Large intestine (tissue), 12 donors: ENCODE measurements around the gene LIN52. TPM values are rescaled to one million over a fixed set of nuclear protein-coding genes. Genes with fewer than 3 reads are reported as not detected.

ENCODE experiments used
- DNase-seq, 2 donors: peaks; one replicate each; pipeline versions ENCODE4 v3.0.0 to v3.0.0-alpha.2; 2013
- H3K27ac ChIP-seq: one replicate; pipeline ENCODE4 v1.5.1; 2013; ENCODE audit warnings: low read length
- H3K27me3 ChIP-seq: 2 replicates; pipeline ENCODE4 v1.6.1; 2013; ENCODE audit warnings: low read length; ENCODE audit not compliant: control insufficient read depth, insufficient read depth
- H3K36me3 ChIP-seq: 2 replicates; pipeline ENCODE4 v1.6.1; 2013; ENCODE audit warnings: low read length; ENCODE audit not compliant: control insufficient read depth, insufficient read depth
- H3K4me1 ChIP-seq: one replicate; pipeline ENCODE4 v1.6.1; 2013; ENCODE audit warnings: low read length; ENCODE audit not compliant: control insufficient read depth, insufficient read depth
- H3K4me3 ChIP-seq: one replicate; pipeline ENCODE4 v1.5.1; 2013; ENCODE audit warnings: low read length
- H3K9me3 ChIP-seq: one replicate; pipeline ENCODE4 v1.6.1; 2013; ENCODE audit warnings: mild to moderate bottlenecking, low read depth, low read length, moderate library complexity; ENCODE audit not compliant: control insufficient read depth
- WGBS: methylation state at CpG from one replicate; pipeline ENCODE4 v1.1.5; 2013; ENCODE audit warnings: low lambda C conversion rate; ENCODE audit not compliant: insufficient coverage; 5-methylcytosine and 5-hydroxymethylcytosine counted together
- long read RNA-seq, 11 donors: transcript quantifications; one replicate each; lab custom pipeline, GENCODE V29; 2026
- polyA plus RNA-seq: library from polyadenylated mRNA; unstranded; fragments of 120-200 nt; gene quantifications from one replicate; pipeline ENCODE4 v1.2.1, GENCODE V29; 2013

Gene LIN52
- 11.1 TPM for polyA plus RNA-seq
- long read RNA-seq, donor 1, partial matches to known transcripts, result 0 of 1 reads
- long read RNA-seq, donor 1, other reads (novel, unspliced or antisense), result 0 of 1 reads
- long read RNA-seq, donor 2, partial matches to known transcripts, result 5 of 7 reads
- long read RNA-seq, donor 2, other reads (novel, unspliced or antisense), result 0 of 7 reads
- long read RNA-seq, donor 3, result 0 reads
- long read RNA-seq, donor 4, result 0 reads
- long read RNA-seq, donor 5, partial matches to known transcripts, result 0 of 2 reads
- long read RNA-seq, donor 5, other reads (novel, unspliced or antisense), result 0 of 2 reads
- long read RNA-seq, donor 6, transcript LIN52-205 (6 exons, 2,776 nt), result major isoform, 5 of 5 reads
- long read RNA-seq, donor 6, partial matches to known transcripts, result 0 of 5 reads
- long read RNA-seq, donor 6, other reads (novel, unspliced or antisense), result 0 of 5 reads
- long read RNA-seq, donor 7, partial matches to known transcripts, result 0 of 2 reads
- long read RNA-seq, donor 7, other reads (novel, unspliced or antisense), result 0 of 2 reads
- long read RNA-seq, donor 8, transcript LIN52-205 (6 exons, 2,776 nt), result major isoform, 7 of 7 reads
- long read RNA-seq, donor 8, partial matches to known transcripts, result 0 of 7 reads
- long read RNA-seq, donor 8, other reads (novel, unspliced or antisense), result 0 of 7 reads
- long read RNA-seq, donor 9, partial matches to known transcripts, result 39 of 42 reads
- long read RNA-seq, donor 9, other reads (novel, unspliced or antisense), result 0 of 42 reads
- long read RNA-seq, donor 10, transcript LIN52-205 (6 exons, 2,776 nt), result major isoform, 9 of 9 reads
- long read RNA-seq, donor 10, partial matches to known transcripts, result 0 of 9 reads
- long read RNA-seq, donor 10, other reads (novel, unspliced or antisense), result 0 of 9 reads
- long read RNA-seq, donor 11, partial matches to known transcripts, result 0 of 3 reads
- long read RNA-seq, donor 11, other reads (novel, unspliced or antisense), result 0 of 3 reads

- H3K36me3 ChIP-seq, result no peaks in the 10 kb centered on the region
- peak within 1 kb of the TSS; percentile 91 for H3K27ac ChIP-seq
- no peaks in the 10 kb centered on the region for H3K9me3 ChIP-seq
- peaks cover 13% of the 10 kb centered on the region for H3K4me1 ChIP-seq
- H3K4me3 ChIP-seq, result peak within 1 kb of the TSS; percentile 87
- no CpG with 5 or more reads among the region's 46 CpGs for WGBS
- H3K27me3 ChIP-seq, result no peaks in the 10 kb centered on the region
- peak; percentile 100 for DNase-seq
These were observed at the start of gene LIN52, which contains the start of gene ALDH6A1 for GRCh38 chr14:74084277-74085046. LIN52 (plus strand) TSS chr14:74084956; CDS start chr14:74084975, 19 bp downstream. ALDH6A1 (minus strand) TSS chr14:74084453; CDS start chr14:74084394, 59 bp downstream.

- no peak for DNase-seq
- H3K27ac ChIP-seq, result no peak overlapping the region
- peaks cover 2% of the 10 kb centered on the region for H3K36me3 ChIP-seq
- H3K27me3 ChIP-seq, result no peaks in the 10 kb centered on the region
- no peak overlapping the region for H3K4me3 ChIP-seq
- H3K9me3 ChIP-seq, result no peaks in the 10 kb centered on the region
- H3K4me1 ChIP-seq, result no peaks in the 10 kb centered on the region
- 100% methylated on average over 1 of the region's 4 CpGs for WGBS
These were observed 49.2 kb upstream of the LIN52 start for GRCh38 chr14:74035556-74035955.

GRCh38 chr14:74038020-74038859 lies 46.5 kb upstream of the LIN52 start:
- peaks cover 9% of the 10 kb centered on the region for H3K36me3 ChIP-seq
- no peaks in the 10 kb centered on the region for H3K27me3 ChIP-seq
- H3K4me3 ChIP-seq, result no peak overlapping the region
- peak in 1 of 2 donors; percentile 45 for DNase-seq
- H3K4me1 ChIP-seq, result no peaks in the 10 kb centered on the region
- no peaks in the 10 kb centered on the region for H3K9me3 ChIP-seq
- 0% methylated on average over 1 of the region's 3 CpGs for WGBS
- H3K27ac ChIP-seq, result no peak overlapping the region

GRCh38 chr14:74042296-74042695 lies 42.5 kb upstream of the LIN52 start:
- no peak overlapping the region for H3K4me3 ChIP-seq
- H3K27me3 ChIP-seq, result no peaks in the 10 kb centered on the region
- DNase-seq, result no peak
- H3K4me1 ChIP-seq, result no peaks in the 10 kb centered on the region
- H3K27ac ChIP-seq, result no peak overlapping the region
- H3K36me3 ChIP-seq, result peaks cover 7% of the 10 kb centered on the region
- WGBS, result no CpG with 5 or more reads among the region's 2 CpGs
- H3K9me3 ChIP-seq, result no peaks in the 10 kb centered on the region

- DNase-seq, result no peak
- no peak overlapping the region for H3K27ac ChIP-seq
- no CpG with 5 or more reads among the region's 4 CpGs for WGBS
- no peaks in the 10 kb centered on the region for H3K27me3 ChIP-seq
- H3K36me3 ChIP-seq, result peaks cover 12% of the 10 kb centered on the region
- H3K4me1 ChIP-seq, result no peaks in the 10 kb centered on the region
- H3K4me3 ChIP-seq, result no peak overlapping the region
- no peaks in the 10 kb centered on the region for H3K9me3 ChIP-seq
These were observed 39.2 kb upstream of the LIN52 start for GRCh38 chr14:74045522-74045921.

- no peak overlapping the region for H3K4me3 ChIP-seq
- peaks cover 5% of the 10 kb centered on the region for H3K36me3 ChIP-seq
- DNase-seq, result no peak
- no peaks in the 10 kb centered on the region for H3K4me1 ChIP-seq
- H3K9me3 ChIP-seq, result no peaks in the 10 kb centered on the region
- no peaks in the 10 kb centered on the region for H3K27me3 ChIP-seq
- WGBS, result no CpG with 5 or more reads among the region's 3 CpGs
- H3K27ac ChIP-seq, result no peak overlapping the region
These were observed 36.5 kb upstream of the LIN52 start for GRCh38 chr14:74048281-74048680.

GRCh38 chr14:74049876-74050495 lies 34.8 kb upstream of the LIN52 start:
- Histone ChIP-seq H3K27me3 (no peaks in the 10 kb centered on the region), H3K36me3 (peaks cover 5% of the 10 kb centered on the region), H3K4me1 (no peaks in the 10 kb centered on the region), H3K27ac (no peak overlapping the region), H3K4me3 (no peak overlapping the region), H3K9me3 (no peaks in the 10 kb centered on the region)
- WGBS, result 88% methylated on average over 1 of the region's 3 CpGs
- DNase-seq, result no peak

- Histone ChIP-seq H3K36me3 (peaks cover 64% of the 10 kb centered on the region), H3K27me3 (no peaks in the 10 kb centered on the region), H3K4me3 (no peak overlapping the region), H3K4me1 (no peaks in the 10 kb centered on the region), H3K9me3 (no peaks in the 10 kb centered on the region), H3K27ac (no peak overlapping the region)
- DNase-seq, result no peak
- WGBS, result 100% methylated on average over 1 of the region's 2 CpGs
These were observed 22.0 kb upstream of the LIN52 start for GRCh38 chr14:74062809-74063150.

GRCh38 chr14:74064426-74064825 lies 20.3 kb upstream of the LIN52 start:
- Histone ChIP-seq H3K27ac (no peak overlapping the region), H3K4me1 (no peaks in the 10 kb centered on the region), H3K27me3 (no peaks in the 10 kb centered on the region), H3K4me3 (no peak overlapping the region), H3K36me3 (peaks cover 69% of the 10 kb centered on the region), H3K9me3 (no peaks in the 10 kb centered on the region)
- no peak for DNase-seq
